Esophagus squamous epithelium (tissue), 5 donors: ENCODE measurements around the gene PNPO. TPM values are rescaled to one million over a fixed set of nuclear protein-coding genes. Genes with fewer than 3 reads are reported as not detected.
A peak's percentile ranks its signal among the peaks of the same experiment; 100 is the strongest.

Source experiments
- DNase-seq: peaks from one replicate; lab custom pipeline; 2025; lab: John Stamatoyannopoulos, UW
- H3K27ac ChIP-seq, 4 donors: fragments of 200-600 bp; sonication (generic); one replicate each; pipeline ENCODE4 v1.5.1; 2016 to 2019; ENCODE audit warnings: mild to moderate bottlenecking in 1 of 4
- H3K27me3 ChIP-seq, 4 donors: fragments of 200-600 bp; sonication (generic); 1 replicate in 3 of 4; 2 replicates in 1 of 4; pipeline versions ENCODE4 v1.5.1 to v1.6.0; 2017 to 2021; ENCODE audit warnings: antibody characterized with exemption in 1 of 4
- H3K36me3 ChIP-seq, 3 donors: fragments of 200-600 bp; sonication (generic); one replicate each; pipeline ENCODE4 v1.5.1; 2016 to 2019
- H3K4me1 ChIP-seq, 3 donors: fragments of 200-600 bp; sonication (generic); one replicate each; pipeline ENCODE4 v1.5.1; 2017 to 2019
- H3K4me3 ChIP-seq, 4 donors: fragments of 200-600 bp; sonication (generic); 1 replicate in 3 of 4; 2 replicates in 1 of 4; pipeline ENCODE4 v1.5.1; 2016 to 2019; ENCODE audit warnings: mild to moderate bottlenecking in 2 of 4, moderate library complexity in 1 of 4
- H3K9me3 ChIP-seq, 3 donors: fragments of 200-600 bp; sonication (generic); one replicate each; pipeline ENCODE4 v1.5.1; 2016 to 2019
- POLR2A ChIP-seq, 4 donors: fragments of 450-650 bp; IDR thresholded peaks; one replicate each; pipeline ENCODE4 v1.6.1; 2017; ENCODE audit warnings: antibody characterized with exemption in 4 of 4, mild to moderate bottlenecking in 4 of 4, moderate library complexity in 3 of 4
- WGBS, 2 donors: methylation state at CpG; one replicate each; pipeline ENCODE4 v1.1.5; 2018; 5-methylcytosine and 5-hydroxymethylcytosine counted together
- intact Hi-C: fragments of 100-400 bp; cut with DNase I; formaldehyde crosslinking; loops from one replicate; pipeline ENCODE4 v1.15.0; 2022
- total RNA-seq, 4 donors: library from RNA; depleted of rRNA; stranded (reverse); fragments of >200 nt; gene quantifications; one replicate each; pipeline ENCODE4 v1.1.0, GENCODE V29; 2016
- TF ChIP-seq, protein P1 (sequence below), 6 experiments: fragments of 450-650 bp in 4 of 6; fragments of 200-600 bp in 2 of 6; sonication (generic) in 2 of 6; IDR thresholded peaks; one replicate each; pipeline ENCODE4 v1.5.1; 2016 to 2019; ENCODE audit warnings: antibody characterized with exemption in 6 of 6, mild to moderate bottlenecking in 4 of 6, moderate library complexity in 4 of 6
- donor health status: DM: yes; HTN: yes; CAD: no.

Gene PNPO
- total RNA-seq, 4 donors from 2014 or later = 25.6 to 38.6 (median 34.2) TPM

DNA sequence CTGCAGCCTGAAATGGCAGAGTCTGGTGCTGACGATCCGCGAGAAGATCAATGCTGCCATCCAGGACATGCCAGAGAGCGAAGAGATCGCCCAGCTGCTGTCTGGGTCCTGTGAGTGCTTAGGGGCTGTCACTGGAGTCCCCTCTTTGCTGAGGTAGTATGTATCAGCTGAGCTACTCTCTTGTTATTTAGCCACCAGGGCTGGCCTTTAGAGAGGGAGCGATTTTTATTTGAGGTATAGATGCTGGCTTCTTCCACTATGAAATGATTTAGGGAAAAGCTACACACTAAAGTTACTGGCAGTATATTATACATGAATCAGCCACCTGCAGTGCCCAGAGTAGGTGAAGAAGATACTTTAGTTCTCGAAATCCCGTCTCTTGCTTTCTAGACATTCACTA is 32.2 kb downstream of the PNPO start:
- Histone ChIP-seq H3K9me3 (no peaks in the 10 kb centered on the region), H3K4me1 (peaks cover 7 to 28% (median 12%) of the 10 kb centered on the region in 3 donors), H3K36me3 (peaks cover 21 to 58% (median 41%) of the 10 kb centered on the region in 3 donors), H3K27me3 (no peaks in the 10 kb centered on the region), H3K4me3 (no peak overlapping the region), H3K27ac (no peak overlapping the region)
- TF ChIP-seq, protein P1, sequence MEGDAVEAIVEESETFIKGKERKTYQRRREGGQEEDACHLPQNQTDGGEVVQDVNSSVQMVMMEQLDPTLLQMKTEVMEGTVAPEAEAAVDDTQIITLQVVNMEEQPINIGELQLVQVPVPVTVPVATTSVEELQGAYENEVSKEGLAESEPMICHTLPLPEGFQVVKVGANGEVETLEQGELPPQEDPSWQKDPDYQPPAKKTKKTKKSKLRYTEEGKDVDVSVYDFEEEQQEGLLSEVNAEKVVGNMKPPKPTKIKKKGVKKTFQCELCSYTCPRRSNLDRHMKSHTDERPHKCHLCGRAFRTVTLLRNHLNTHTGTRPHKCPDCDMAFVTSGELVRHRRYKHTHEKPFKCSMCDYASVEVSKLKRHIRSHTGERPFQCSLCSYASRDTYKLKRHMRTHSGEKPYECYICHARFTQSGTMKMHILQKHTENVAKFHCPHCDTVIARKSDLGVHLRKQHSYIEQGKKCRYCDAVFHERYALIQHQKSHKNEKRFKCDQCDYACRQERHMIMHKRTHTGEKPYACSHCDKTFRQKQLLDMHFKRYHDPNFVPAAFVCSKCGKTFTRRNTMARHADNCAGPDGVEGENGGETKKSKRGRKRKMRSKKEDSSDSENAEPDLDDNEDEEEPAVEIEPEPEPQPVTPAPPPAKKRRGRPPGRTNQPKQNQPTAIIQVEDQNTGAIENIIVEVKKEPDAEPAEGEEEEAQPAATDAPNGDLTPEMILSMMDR (IDR thresholded peaks at IDR 0.05) = no peak
- TF ChIP-seq POLR2A (IDR thresholded peaks at IDR 0.05) = no peak
- intact Hi-C loops = no loop called here
- DNase-seq = no peak
- WGBS, 2 donors = 88 to 90% methylated on average over 8 of the region's 8 CpGs

DNA sequence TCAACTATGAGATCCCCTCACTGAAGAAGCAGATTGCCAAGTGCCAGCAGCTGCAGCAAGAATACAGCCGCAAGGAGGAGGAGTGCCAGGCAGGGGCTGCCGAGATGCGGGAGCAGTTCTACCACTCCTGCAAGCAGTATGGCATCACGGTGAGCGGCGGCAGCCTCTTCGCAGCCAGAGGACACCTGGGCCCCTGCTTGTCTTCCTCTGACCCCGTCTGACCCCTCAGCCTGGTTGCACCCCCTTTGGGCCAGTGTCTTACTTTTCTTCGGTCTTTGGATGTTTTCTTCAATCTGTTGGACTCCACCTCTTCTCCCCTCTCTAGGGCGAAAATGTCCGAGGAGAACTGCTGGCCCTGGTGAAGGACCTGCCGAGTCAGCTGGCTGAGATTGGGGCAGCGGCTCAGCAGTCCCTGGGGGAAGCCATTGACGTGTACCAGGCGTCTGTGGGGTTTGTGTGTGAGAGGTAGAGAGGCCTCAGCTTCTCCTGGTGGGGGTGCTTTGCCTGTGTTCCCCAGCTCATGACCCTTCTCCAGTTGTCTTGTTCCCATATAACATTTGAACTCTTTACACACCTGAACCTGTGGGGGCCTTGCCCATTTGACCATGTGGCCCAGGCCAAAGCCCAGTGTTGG is 33.9 kb downstream of the PNPO start:
- H3K9me3 ChIP-seq = no peaks in the 10 kb centered on the region
- no peak for DNase-seq
- intact Hi-C loops = no loop called here
- no peak overlapping the region for H3K4me3 ChIP-seq
- 80 to 91% methylated on average over 1 to 14 of the region's 15 CpGs for WGBS, 2 donors
- peaks cover 24 to 75% (median 47%) of the 10 kb centered on the region in 3 donors for H3K36me3 ChIP-seq
- TF ChIP-seq, protein P1 (IDR thresholded peaks at IDR 0.05) = no peak
- TF ChIP-seq POLR2A (IDR thresholded peaks at IDR 0.05) = no peak
- no peaks in the 10 kb centered on the region for H3K27me3 ChIP-seq
- peaks cover 7 to 21% (median 9%) of the 10 kb centered on the region in 3 donors for H3K4me1 ChIP-seq
- H3K27ac ChIP-seq = no peak overlapping the region

DNA sequence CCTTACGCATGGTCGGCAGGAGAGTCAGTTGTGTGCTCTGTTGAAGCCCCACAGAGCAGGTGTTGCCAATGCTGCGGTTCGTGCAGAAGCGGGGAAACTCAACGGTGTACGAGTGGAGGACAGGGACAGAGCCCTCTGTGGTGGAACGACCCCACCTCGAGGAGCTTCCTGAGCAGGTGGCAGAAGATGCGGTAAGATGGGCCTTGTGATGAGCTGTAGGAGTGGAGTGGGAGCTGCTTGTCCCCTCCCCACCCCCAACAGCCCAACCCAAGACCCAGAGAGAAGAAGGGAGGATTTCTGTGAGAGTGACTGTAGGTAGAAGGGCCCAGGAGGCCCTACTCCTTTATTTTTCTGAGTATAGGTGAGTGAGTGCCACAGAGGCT is 34.4 kb downstream of the PNPO start:
- Histone ChIP-seq H3K27me3 (no peaks in the 10 kb centered on the region), H3K4me1 (peaks cover 7 to 18% (median 8%) of the 10 kb centered on the region in 3 donors), H3K9me3 (no peaks in the 10 kb centered on the region), H3K36me3 (peaks cover 24 to 80% (median 52%) of the 10 kb centered on the region in 3 donors), H3K27ac (no peak overlapping the region), H3K4me3 (no peak overlapping the region)
- intact Hi-C loops = no loop called here
- 87 to 92% methylated on average over 7 to 10 of the region's 10 CpGs for whole genome bisulfite sequencing, 2 donors
- TF ChIP-seq, protein P1 (IDR thresholded peaks at IDR 0.05) = no peak
- no peak for TF ChIP-seq POLR2A (IDR thresholded peaks at IDR 0.05)
- DNase-seq = no peak

DNA sequence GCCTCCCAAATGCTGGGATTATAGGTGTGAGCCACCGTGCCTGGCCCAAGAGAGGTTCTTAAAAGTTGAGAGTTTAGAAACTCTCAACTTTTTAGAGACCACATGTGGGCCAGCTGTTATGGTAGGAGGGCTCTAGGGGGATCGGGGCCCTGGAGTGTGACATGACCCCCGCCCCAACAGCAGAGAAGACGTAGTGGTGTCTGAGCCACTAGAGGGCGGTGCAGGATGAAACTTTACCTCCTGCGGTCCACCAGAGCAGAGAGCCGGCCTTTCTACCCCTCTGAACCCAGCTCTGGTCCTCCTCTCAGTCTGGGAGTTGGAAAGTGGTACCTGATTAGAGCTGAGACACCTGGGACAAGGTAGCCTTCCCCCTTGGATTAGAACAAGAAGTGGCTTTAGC is 37.0 kb downstream of the PNPO start:
- H3K4me1 ChIP-seq = peaks cover 0 to 7% (median 0%) of the 10 kb centered on the region in 3 donors
- no peak overlapping the region for H3K27ac ChIP-seq
- H3K36me3 ChIP-seq = peaks cover 32 to 100% (median 71%) of the 10 kb centered on the region in 3 donors
- no peak overlapping the region for H3K4me3 ChIP-seq
- intact Hi-C loops = no loop called here
- no peaks in the 10 kb centered on the region for H3K27me3 ChIP-seq
- TF ChIP-seq, protein P1 (IDR thresholded peaks at IDR 0.05) = peak; percentile 46 to 68 (median 57)
- no peak for TF ChIP-seq POLR2A (IDR thresholded peaks at IDR 0.05)
- no peak for DNase-seq
- whole genome bisulfite sequencing, 2 donors = 23 to 38% methylated on average over 6 to 7 of the region's 7 CpGs
- H3K9me3 ChIP-seq = no peaks in the 10 kb centered on the region

DNA sequence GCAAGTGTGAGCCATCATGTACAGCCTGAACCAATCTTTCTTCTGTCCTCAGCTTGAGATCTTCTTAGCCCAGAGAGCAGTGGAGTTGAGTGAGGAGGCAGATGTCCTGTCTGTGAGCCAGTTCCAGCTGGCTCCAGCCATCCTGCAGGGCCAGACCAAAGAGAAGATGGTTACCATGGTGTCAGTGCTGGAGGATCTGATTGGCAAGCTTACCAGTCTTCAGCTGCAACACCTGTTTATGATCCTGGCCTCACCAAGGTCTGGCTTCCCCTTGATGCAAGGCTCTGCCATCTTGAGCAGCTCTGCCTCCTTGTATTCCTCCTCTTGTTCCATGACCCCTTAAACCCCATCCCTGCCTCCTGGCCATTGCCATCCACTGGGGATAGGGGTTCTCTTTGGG is 39.2 kb downstream of the PNPO start:
- Histone ChIP-seq H3K4me1 (peaks cover 0 to 7% (median 0%) of the 10 kb centered on the region in 3 donors), H3K27me3 (no peaks in the 10 kb centered on the region), H3K9me3 (no peaks in the 10 kb centered on the region), H3K4me3 (no peak overlapping the region), H3K36me3 (peaks cover 26 to 94% (median 50%) of the 10 kb centered on the region in 3 donors), H3K27ac (no peak overlapping the region)
- DNase-seq = no peak
- TF ChIP-seq POLR2A (IDR thresholded peaks at IDR 0.05) = no peak
- TF ChIP-seq, protein P1 (IDR thresholded peaks at IDR 0.05) = no peak
- intact Hi-C loops = no loop called here
